ENCODE measurements around the gene NCKAP5L.

Gene NCKAP5L

GRCh38 chr12:49846032-49846431, 17.8 kb upstream of the NCKAP5L start:
- Mint-ChIP-seq H3K27me3 (peaks cover 16% of the 10 kb centered on the region), H3K9me3 (no peaks in the 10 kb centered on the region), H3K4me3 (no peak overlapping the region), H3K27ac (no peak overlapping the region), H3K4me1 (peaks cover 20% of the 10 kb centered on the region), H3K36me3 (no peaks in the 10 kb centered on the region)
- no peak for DNase-seq (ENCODE audit: low spot score in 2 of 2)
- no peak for ATAC-seq (ENCODE audit: low read depth)

GRCh38 chr12:49843876-49844437, 15.7 kb upstream of the NCKAP5L start:
- H3K4me3 Mint-ChIP-seq: no peak overlapping the region

GRCh38 chr12:49843411-49843810, 15.2 kb upstream of the NCKAP5L start:
- peaks cover 25% of the 10 kb centered on the region for H3K4me1 Mint-ChIP-seq
- H3K27ac Mint-ChIP-seq: peak overlapping the region; percentile 86
- H3K9me3 Mint-ChIP-seq: no peaks in the 10 kb centered on the region
- peaks cover 5% of the 10 kb centered on the region for H3K27me3 Mint-ChIP-seq
- DNase-seq (ENCODE audit: low spot score in 2 of 2) (no peak), ATAC-seq (ENCODE audit: low read depth) (no peak)
- H3K36me3 Mint-ChIP-seq: no peaks in the 10 kb centered on the region
- H3K4me3 Mint-ChIP-seq: peak overlapping the region; percentile 87

More at GRCh38 chr12:49843876-49844437, 15.7 kb upstream of the NCKAP5L start:
- no peaks in the 10 kb centered on the region for H3K9me3 Mint-ChIP-seq
- H3K27ac Mint-ChIP-seq: no peak overlapping the region
- no peaks in the 10 kb centered on the region for H3K36me3 Mint-ChIP-seq
- H3K4me1 Mint-ChIP-seq: peaks cover 24% of the 10 kb centered on the region
- DNase-seq (ENCODE audit: low spot score in 2 of 2) (no peak), ATAC-seq (ENCODE audit: low read depth) (no peak)
- H3K27me3 Mint-ChIP-seq: peaks cover 8% of the 10 kb centered on the region

- ATAC-seq (ENCODE audit: low read depth) (peak; percentile 95), DNase-seq (ENCODE audit: low spot score in 2 of 2) (peak; percentile 82 to 84)
- H3K36me3 Mint-ChIP-seq: peaks cover 5% of the 10 kb centered on the region
- H3K4me1 Mint-ChIP-seq: peaks cover 26% of the 10 kb centered on the region
- H3K4me3 Mint-ChIP-seq: peak within 1 kb of the TSS; percentile 87
- H3K27ac Mint-ChIP-seq: peak within 1 kb of the TSS; percentile 86
- no peaks in the 10 kb centered on the region for H3K9me3 Mint-ChIP-seq
- peaks cover 2% of the 10 kb centered on the region for H3K27me3 Mint-ChIP-seq
Measured at GRCh38 chr12:49842519-49843352, 14.5 kb upstream of the NCKAP5L start, which contains the start of gene BCDIN3D. Gene BCDIN3D, minus strand, starts transcription at chr12:49843106. Its CDS starts 19 bp downstream, at chr12:49843087.

- ATAC-seq (ENCODE audit: low read depth): peak; percentile 11
- Mint-ChIP-seq H3K4me3 (no peak overlapping the region), H3K27me3 (no peaks in the 10 kb centered on the region), H3K4me1 (peaks cover 24% of the 10 kb centered on the region), H3K36me3 (peaks cover 5% of the 10 kb centered on the region), H3K9me3 (no peaks in the 10 kb centered on the region), H3K27ac (no peak overlapping the region)
- no peak for DNase-seq (ENCODE audit: low spot score in 2 of 2)
Measured at GRCh38 chr12:49838973-49839633, 10.9 kb upstream of the NCKAP5L start.

- no peak for DNase-seq (ENCODE audit: low spot score in 2 of 2)
- H3K4me3 Mint-ChIP-seq: no peak overlapping the region
- no peak for ATAC-seq (ENCODE audit: low read depth)
- no peaks in the 10 kb centered on the region for H3K9me3 Mint-ChIP-seq
- peaks cover 9% of the 10 kb centered on the region for H3K4me1 Mint-ChIP-seq
- H3K27ac Mint-ChIP-seq: no peak overlapping the region
- peaks cover under 1% of the 10 kb centered on the region for H3K36me3 Mint-ChIP-seq
- no peaks in the 10 kb centered on the region for H3K27me3 Mint-ChIP-seq
Measured at GRCh38 chr12:49832836-49833421, 4.7 kb upstream of the NCKAP5L start.

- H3K9me3 Mint-ChIP-seq: no peaks in the 10 kb centered on the region
- DNase-seq (ENCODE audit: low spot score in 2 of 2): no peak
- H3K36me3 Mint-ChIP-seq: no peaks in the 10 kb centered on the region
- H3K4me1 Mint-ChIP-seq: peaks cover 18% of the 10 kb centered on the region
- H3K27me3 Mint-ChIP-seq: no peaks in the 10 kb centered on the region
- no peak overlapping the region for H3K27ac Mint-ChIP-seq
- no peak for ATAC-seq (ENCODE audit: low read depth)
- no peak overlapping the region for H3K4me3 Mint-ChIP-seq
Measured at GRCh38 chr12:49831717-49832116, 3.5 kb upstream of the NCKAP5L start.

- ATAC-seq (ENCODE audit: low read depth): no peak
- Mint-ChIP-seq H3K4me3 (peak overlapping the region; percentile 91), H3K27me3 (no peaks in the 10 kb centered on the region), H3K9me3 (no peaks in the 10 kb centered on the region), H3K36me3 (no peaks in the 10 kb centered on the region), H3K4me1 (peaks cover 28% of the 10 kb centered on the region), H3K27ac (no peak overlapping the region)
- peak in 1 of 2 donors; percentile 35 for DNase-seq (ENCODE audit: low spot score in 2 of 2)
Measured at GRCh38 chr12:49827401-49828099, 663 bp downstream of the NCKAP5L start.

- H3K4me3 Mint-ChIP-seq: peak overlapping the region; percentile 91
- H3K27me3 Mint-ChIP-seq: no peaks in the 10 kb centered on the region
- H3K4me1 Mint-ChIP-seq: peaks cover 28% of the 10 kb centered on the region
- H3K27ac Mint-ChIP-seq: no peak overlapping the region
- ATAC-seq (ENCODE audit: low read depth) (no peak), DNase-seq (ENCODE audit: low spot score in 2 of 2) (no peak)
- no peaks in the 10 kb centered on the region for H3K36me3 Mint-ChIP-seq
- H3K9me3 Mint-ChIP-seq: no peaks in the 10 kb centered on the region
Measured at GRCh38 chr12:49827051-49827400, 1.2 kb downstream of the NCKAP5L start.

- no peaks in the 10 kb centered on the region for H3K27me3 Mint-ChIP-seq
- H3K4me1 Mint-ChIP-seq: peaks cover 33% of the 10 kb centered on the region
- no peak for DNase-seq (ENCODE audit: low spot score in 2 of 2)
- no peak overlapping the region for H3K4me3 Mint-ChIP-seq
- H3K27ac Mint-ChIP-seq: no peak overlapping the region
- no peak for ATAC-seq (ENCODE audit: low read depth)
- no peaks in the 10 kb centered on the region for H3K9me3 Mint-ChIP-seq
- H3K36me3 Mint-ChIP-seq: no peaks in the 10 kb centered on the region
Measured at GRCh38 chr12:49825971-49826421, 2.2 kb downstream of the NCKAP5L start.

GRCh38 chr12:49825360-49825970, 2.7 kb downstream of the NCKAP5L start:
- no peaks in the 10 kb centered on the region for H3K27me3 Mint-ChIP-seq
- DNase-seq (ENCODE audit: low spot score in 2 of 2) (no peak), ATAC-seq (ENCODE audit: low read depth) (no peak)
- no peak overlapping the region for H3K4me3 Mint-ChIP-seq
- H3K4me1 Mint-ChIP-seq: peaks cover 36% of the 10 kb centered on the region
- peak overlapping the region; percentile 2 for H3K27ac Mint-ChIP-seq
- H3K36me3 Mint-ChIP-seq: no peaks in the 10 kb centered on the region
- no peaks in the 10 kb centered on the region for H3K9me3 Mint-ChIP-seq

GRCh38 chr12:49824895-49825294, 3.3 kb downstream of the NCKAP5L start:
- Mint-ChIP-seq H3K27ac (peak overlapping the region; percentile 2), H3K9me3 (no peaks in the 10 kb centered on the region), H3K4me1 (peaks cover 36% of the 10 kb centered on the region), H3K36me3 (no peaks in the 10 kb centered on the region), H3K4me3 (no peak overlapping the region), H3K27me3 (no peaks in the 10 kb centered on the region)
- DNase-seq (ENCODE audit: low spot score in 2 of 2) (no peak), ATAC-seq (ENCODE audit: low read depth) (no peak)

- no peak for DNase-seq (ENCODE audit: low spot score in 2 of 2)
- peaks cover 36% of the 10 kb centered on the region for H3K4me1 Mint-ChIP-seq
Measured at GRCh38 chr12:49824416-49824815, 3.8 kb downstream of the NCKAP5L start.

More at GRCh38 chr12:49824416-49824815, 3.8 kb downstream of the NCKAP5L start:
- H3K9me3 Mint-ChIP-seq: no peaks in the 10 kb centered on the region
- H3K4me3 Mint-ChIP-seq: no peak overlapping the region
- H3K27ac Mint-ChIP-seq: no peak overlapping the region
- no peaks in the 10 kb centered on the region for H3K36me3 Mint-ChIP-seq
- no peaks in the 10 kb centered on the region for H3K27me3 Mint-ChIP-seq
- no peak for ATAC-seq (ENCODE audit: low read depth)
